Astrocyte (in vitro differentiated cells and primary cell): ENCODE measurements around the gene TP53AIP1.

Experiments used
- CTCF ChIP-seq: IDR thresholded peaks from 2 replicates; pipeline ENCODE4 v1.5.1; 2011; ENCODE audit warnings: low read depth, mild to moderate bottlenecking, inconsistent platforms, low read length, moderate library complexity; ENCODE audit not compliant: insufficient read depth
- EZH2 ChIP-seq: IDR thresholded peaks from 2 replicates; pipeline ENCODE4 v1.6.1; 2012; ENCODE audit warnings: mild to moderate bottlenecking, low read length, inconsistent platforms; ENCODE audit not compliant: insufficient read depth

GRCh38 chr11:128949791-128950454, 7.3 kb upstream of the TP53AIP1 start:
- TF ChIP-seq CTCF: no peak
- TF ChIP-seq EZH2: no peak
